DND-41 (cell line): ENCODE data around the gene PLEKHA7.
"Not testable (repeated sequence)": the region's sequence is repeated elsewhere in the genome, so short reads cannot be mapped to it uniquely, and the experiment has no call there.

Experiments used
- EZH2 ChIP-seq: IDR thresholded peaks from 3 replicates; pipeline ENCODE4 v1.6.1; 2012; ENCODE audit warnings: borderline replicate concordance, low read depth, mild to moderate bottlenecking, moderate library complexity, low read length, inconsistent platforms; ENCODE audit not compliant: severe bottlenecking
- TF ChIP-seq, protein P1 (sequence below): IDR thresholded peaks from 2 replicates; pipeline ENCODE4 v1.5.1; 2012; ENCODE audit warnings: borderline replicate concordance, low read length, moderate library complexity, mild to moderate bottlenecking; ENCODE audit not compliant: poor library complexity, severe bottlenecking; ENCODE audit errors: extremely low read depth

DNA sequence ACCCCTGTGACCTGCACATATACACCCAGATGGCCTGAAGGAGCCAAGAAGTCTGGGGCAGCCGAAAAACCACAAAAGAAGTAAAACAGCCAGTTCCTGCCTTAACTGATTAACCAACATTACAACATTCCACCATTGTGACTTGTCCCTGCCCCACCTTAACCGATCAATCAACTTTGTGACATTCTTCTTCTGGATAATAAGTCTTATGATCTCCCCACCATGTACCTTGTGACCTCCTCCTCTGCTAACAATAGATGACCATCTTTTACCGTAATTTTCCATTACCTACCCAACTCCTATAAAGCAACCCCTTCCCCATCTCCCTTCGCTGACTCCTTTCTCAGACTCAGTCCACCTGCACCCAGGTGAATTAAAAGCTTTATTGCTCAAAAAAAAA is 125.2 kb downstream of the PLEKHA7 start:
- TF ChIP-seq, protein P1, sequence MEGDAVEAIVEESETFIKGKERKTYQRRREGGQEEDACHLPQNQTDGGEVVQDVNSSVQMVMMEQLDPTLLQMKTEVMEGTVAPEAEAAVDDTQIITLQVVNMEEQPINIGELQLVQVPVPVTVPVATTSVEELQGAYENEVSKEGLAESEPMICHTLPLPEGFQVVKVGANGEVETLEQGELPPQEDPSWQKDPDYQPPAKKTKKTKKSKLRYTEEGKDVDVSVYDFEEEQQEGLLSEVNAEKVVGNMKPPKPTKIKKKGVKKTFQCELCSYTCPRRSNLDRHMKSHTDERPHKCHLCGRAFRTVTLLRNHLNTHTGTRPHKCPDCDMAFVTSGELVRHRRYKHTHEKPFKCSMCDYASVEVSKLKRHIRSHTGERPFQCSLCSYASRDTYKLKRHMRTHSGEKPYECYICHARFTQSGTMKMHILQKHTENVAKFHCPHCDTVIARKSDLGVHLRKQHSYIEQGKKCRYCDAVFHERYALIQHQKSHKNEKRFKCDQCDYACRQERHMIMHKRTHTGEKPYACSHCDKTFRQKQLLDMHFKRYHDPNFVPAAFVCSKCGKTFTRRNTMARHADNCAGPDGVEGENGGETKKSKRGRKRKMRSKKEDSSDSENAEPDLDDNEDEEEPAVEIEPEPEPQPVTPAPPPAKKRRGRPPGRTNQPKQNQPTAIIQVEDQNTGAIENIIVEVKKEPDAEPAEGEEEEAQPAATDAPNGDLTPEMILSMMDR = not testable (repeated sequence)
- not testable (repeated sequence) for TF ChIP-seq EZH2
